H1 (cell line): ENCODE measurements around the gene MEF2B. TPM values are rescaled to one million over a fixed set of nuclear protein-coding genes. Genes with fewer than 3 reads are reported as not detected.

Experiments
- CTCF ChIA-PET: fragments of 300-600 bp; sonication (Branson Sonifier 250); formaldehyde crosslinking; loops from one replicate; lab custom pipeline; 2021; ENCODE audit not compliant: partially characterized antibody; lab: Charles Lee
- POLR2A ChIA-PET: fragments of 300-600 bp; sonication (Branson Sonifier 250); formaldehyde crosslinking; loops from one replicate; lab custom pipeline; 2021; ENCODE audit warnings: inconsistent platforms; ENCODE audit not compliant: partially characterized antibody; lab: Charles Lee
- DNase-seq, 2 experiments: peaks; one replicate each; pipeline versions ENCODE4 v3.0.0 to v3.0.0-alpha.2; 2010 to 2022; ENCODE audit warnings: low spot score in 2 of 2, low read depth in 1 of 2, mixed read lengths in 1 of 2
- FAIRE-seq: peaks from 2 replicates; lab custom pipeline; 2011; peaks lifted over from hg19 to GRCh38; lab: Jason Lieb, UNC
- H2AFZ ChIP-seq: 2 replicates; pipeline ENCODE4 v1.8.1; 2012; ENCODE audit warnings: low read length, inconsistent platforms
- H2AK5ac ChIP-seq: 2 replicates; pipeline ENCODE4 v1.6.1; 2013; ENCODE audit warnings: low read depth, low read length
- H2BK120ac ChIP-seq: replicated peaks from 2 replicates; pipeline ENCODE3; 2013; ENCODE audit warnings: low read depth, low read length, inconsistent platforms
- H2BK12ac ChIP-seq: 2 replicates; pipeline ENCODE4 v1.6.1; 2013; ENCODE audit warnings: low read depth, low read length
- H2BK15ac ChIP-seq: 2 replicates; pipeline ENCODE4 v1.6.1; 2013; ENCODE audit warnings: low read length
- H2BK20ac ChIP-seq: 2 replicates; pipeline ENCODE4 v1.6.1; 2013; ENCODE audit warnings: low read length
- H2BK5ac ChIP-seq: 2 replicates; pipeline ENCODE4 v1.6.1; 2013; ENCODE audit warnings: low read depth, low read length
- H3K14ac ChIP-seq: 2 replicates; pipeline ENCODE4 v1.6.1; 2013; ENCODE audit warnings: inconsistent platforms; ENCODE audit not compliant: insufficient read length
- H3K18ac ChIP-seq: 2 replicates; pipeline ENCODE4 v1.6.1; 2013; ENCODE audit warnings: low read length; ENCODE audit errors: extremely low read depth
- H3K23ac ChIP-seq: 2 replicates; pipeline ENCODE4 v1.6.1; 2013; ENCODE audit warnings: inconsistent platforms; ENCODE audit not compliant: insufficient read length
- H3K23me2 ChIP-seq: 2 replicates; pipeline ENCODE4 v1.6.1; 2013; ENCODE audit warnings: low read depth, low read length
- H3K27ac ChIP-seq: 2 replicates; pipeline ENCODE4 v1.6.1; 2011; ENCODE audit warnings: low read depth, low read length, inconsistent platforms
- H3K27me3 ChIP-seq, 4 experiments: replicated peaks in 1 of 4; 1 replicate in 1 of 4; 2 replicates in 3 of 4; pipeline versions ENCODE4 v1.6.1 to v1.8.1; 2011 to 2013; ENCODE audit warnings: low read length in 3 of 4, mild to moderate bottlenecking in 3 of 4, inconsistent platforms in 2 of 4, mixed read lengths in 2 of 4, moderate library complexity in 1 of 4; ENCODE audit not compliant: control insufficient read depth in 3 of 4, insufficient read depth in 3 of 4; ENCODE audit errors: extremely low read depth in 1 of 4
- H3K36me3 ChIP-seq, 4 experiments: 2 replicates each; pipeline versions ENCODE4 v1.6.1 to v1.8.1; 2011 to 2013; ENCODE audit warnings: mild to moderate bottlenecking in 4 of 4, low read length in 3 of 4, moderate library complexity in 2 of 4, control low read depth in 1 of 4, inconsistent platforms in 1 of 4; ENCODE audit not compliant: insufficient read depth in 4 of 4, control insufficient read depth in 2 of 4
- H3K4ac ChIP-seq: replicated peaks from 2 replicates; pipeline ENCODE3; 2013; ENCODE audit warnings: low read length, low read depth, mixed read lengths, inconsistent platforms; ENCODE audit not compliant: insufficient read length
- H3K4me1 ChIP-seq, 4 experiments: replicated peaks in 1 of 4; 1 replicate in 1 of 4; 2 replicates in 3 of 4; pipeline versions ENCODE4 v1.6.1 to v1.8.1; 2011 to 2013; ENCODE audit warnings: low read length in 3 of 4, inconsistent platforms in 2 of 4, mixed read lengths in 1 of 4; ENCODE audit not compliant: insufficient read depth in 4 of 4, control insufficient read depth in 3 of 4
- H3K4me2 ChIP-seq, 2 experiments: 2 replicates each; pipeline versions ENCODE4 v1.6.1 to v1.8.1; 2011 to 2013; ENCODE audit warnings: low read depth in 2 of 2, low read length in 2 of 2, control low read depth in 1 of 2, inconsistent platforms in 1 of 2, mild to moderate bottlenecking in 1 of 2; ENCODE audit not compliant: insufficient read depth in 1 of 2
- H3K4me3 ChIP-seq, 4 experiments: fragments of 200-600, 300-600 bp in 1 of 4; sonication (generic), shearing (Covaris generic), sonication (Bioruptor Twin) in 1 of 4; 2 replicates each; pipeline versions ENCODE4 v1.5.1 to v1.8.1; 2011 to 2016; ENCODE audit warnings: low read length in 4 of 4, low read depth in 3 of 4, control low read depth in 2 of 4, inconsistent platforms in 2 of 4, mild to moderate bottlenecking in 2 of 4, mixed read lengths in 1 of 4, moderate library complexity in 1 of 4; ENCODE audit not compliant: insufficient read depth in 2 of 4; ENCODE audit errors: extremely low read depth in 1 of 4
- H3K56ac ChIP-seq: replicated peaks from 2 replicates; pipeline ENCODE3; 2013; ENCODE audit warnings: low read depth, mild to moderate bottlenecking, mixed read lengths, low read length, inconsistent platforms; ENCODE audit not compliant: insufficient read length
- H3K79me1 ChIP-seq: 2 replicates; pipeline ENCODE4 v1.6.1; 2013; ENCODE audit warnings: low read depth, low read length, control low read depth
- H3K79me2 ChIP-seq, 2 experiments: 2 replicates each; pipeline versions ENCODE4 v1.6.1 to v1.8.1; 2012 to 2013; ENCODE audit warnings: low read length in 2 of 2, mild to moderate bottlenecking in 2 of 2, inconsistent platforms in 1 of 2; ENCODE audit not compliant: insufficient read depth in 2 of 2, control insufficient read depth in 1 of 2
- H3K9ac ChIP-seq, 4 experiments: replicated peaks in 1 of 4; 1 replicate in 1 of 4; 2 replicates in 3 of 4; pipeline versions ENCODE4 v1.6.1 to v1.8.1; 2011 to 2013; ENCODE audit warnings: low read depth in 3 of 4, low read length in 3 of 4, control low read depth in 2 of 4, mild to moderate bottlenecking in 2 of 4, moderate library complexity in 2 of 4, inconsistent platforms in 1 of 4; ENCODE audit errors: extremely low read depth in 1 of 4
- H3K9me3 ChIP-seq, 2 experiments: 2 replicates each; pipeline versions ENCODE4 v1.6.1 to v1.8.1; 2012 to 2013; ENCODE audit warnings: mild to moderate bottlenecking in 2 of 2, moderate library complexity in 2 of 2, control low read depth in 1 of 2, inconsistent platforms in 1 of 2, low read depth in 1 of 2, low read length in 1 of 2, mixed read lengths in 1 of 2; ENCODE audit not compliant: insufficient read depth in 2 of 2
- H4K20me1 ChIP-seq, 2 experiments: replicated peaks in 1 of 2; 2 replicates each; pipeline versions ENCODE3 to v1.8.1; 2011 to 2013; ENCODE audit warnings: inconsistent platforms in 2 of 2, low read length in 2 of 2, mild to moderate bottlenecking in 1 of 2; ENCODE audit not compliant: insufficient read depth in 2 of 2, control insufficient read depth in 1 of 2
- H4K5ac ChIP-seq: 2 replicates; pipeline ENCODE4 v1.6.1; 2013; ENCODE audit warnings: low read length, low read depth, mixed read lengths, inconsistent platforms; ENCODE audit not compliant: insufficient read length
- H4K8ac ChIP-seq: 2 replicates; pipeline ENCODE4 v1.8.0; 2013; ENCODE audit warnings: mild to moderate bottlenecking, moderate library complexity, low read length, inconsistent platforms; ENCODE audit not compliant: insufficient read depth; ENCODE audit errors: extremely low read depth
- H4K91ac ChIP-seq: replicated peaks from 2 replicates; pipeline ENCODE3; 2013; ENCODE audit warnings: low read length, mixed read lengths, inconsistent platforms; ENCODE audit not compliant: insufficient read length
- YY1 ChIP-seq: IDR thresholded peaks from 2 replicates; pipeline ENCODE4 v1.6.1; 2011; ENCODE audit warnings: low read depth, mild to moderate bottlenecking, low read length
- WGBS, 2 experiments: shearing (Covaris generic) in 1 of 2; methylation state at CpG; one replicate each; pipeline versions ENCODE4 v1.1.6 to v1.1.7; 2013 to 2015; ENCODE audit warnings: low lambda C conversion rate in 2 of 2, mixed read lengths in 2 of 2, inconsistent platforms in 1 of 2, low coverage in 1 of 2, missing lambda C conversion rate in 1 of 2; ENCODE audit not compliant: insufficient replicate concordance in 2 of 2, insufficient coverage in 1 of 2, insufficient read length in 1 of 2; ENCODE audit errors: extremely low coverage in 1 of 2, missing lambda C conversion rate in 1 of 2; 5-methylcytosine and 5-hydroxymethylcytosine counted together
- polyA plus RNA-seq, 7 experiments: library from polyadenylated mRNA; depleted of rRNA in 3 of 7; stranded (reverse) in 5 of 7; unstranded in 2 of 7; fragments of >200 nt in 5 of 7; fragments of 200-250 nt in 2 of 7; gene quantifications; 1 replicate in 5 of 7; 2 replicates in 1 of 7; 4 replicates in 1 of 7; pipeline versions ENCODE4 v1.2.1 to v1.2.3, GENCODE V29; 2011 to 2013; ENCODE audit warnings: missing spikeins in 2 of 7, mixed read lengths in 2 of 7
- total RNA-seq: library from RNA; stranded (reverse); fragmentation: NEBNext Ultra II Directional; extraction: Animal tissue kit (Norgen Biotek cat#: 25700); gene quantifications from 2 replicates; pipeline ENCODE4 v1.2.1, GENCODE V29; 2021

MEF2B gene
- total and polyA plus RNA-seq, 2 of the 8 experiments (the other 6 are each of a cell fraction or from before 2014, with no cell fraction given) = 2.8 to 3.7 TPM

GRCh38 chr19:19193926-19194325 is 23.9 kb upstream of the MEF2B start:
- no peak overlapping the region for H3K4me3 ChIP-seq
- no peak for TF ChIP-seq YY1

More at GRCh38 chr19:19193926-19194325, 23.9 kb upstream of the MEF2B start:
- Histone ChIP-seq H3K4me1 (no peaks in the 10 kb centered on the region), H3K4ac (no peak overlapping the region), H2BK15ac (no peak overlapping the region), H2BK120ac (no peak overlapping the region), H3K23me2 (peaks cover 3% of the 10 kb centered on the region; the same call in 1 of the 2 replicates), H3K79me2 (peaks cover 0 to 18% of the 10 kb centered on the region in 2 experiments; a peak in 2 of 4 replicates), H3K18ac (no peak overlapping the region), H3K9me3 (no peaks in the 10 kb centered on the region), H3K4me2 (peak overlapping the region in 1 of 2 experiments; percentile 13; a peak in 1 of 4 replicates), H3K27me3 (no peaks in the 10 kb centered on the region), H3K27ac (no peak overlapping the region), H4K8ac (no peak overlapping the region), H2BK20ac (no peak overlapping the region), H3K79me1 (peaks cover 4% of the 10 kb centered on the region), H3K36me3 (peaks cover 2 to 15% (median 5%) of the 10 kb centered on the region in 4 experiments; a peak in 4 of 8 replicates), H3K9ac (no peak overlapping the region), H3K14ac (no peak overlapping the region), H3K56ac (no peak overlapping the region), H2AK5ac (no peak overlapping the region), H2AFZ (no peak overlapping the region), H2BK5ac (no peak overlapping the region), H2BK12ac (no peak overlapping the region), H4K91ac (no peak overlapping the region), H4K5ac (no peak overlapping the region), H4K20me1 (peaks cover 0 to 8% of the 10 kb centered on the region in 2 experiments), H3K23ac (no peak overlapping the region)
- FAIRE-seq (no peak), DNase-seq (no peak)
- CTCF ChIA-PET = interaction anchor here (1.1 to 1.5 kb wide), 3 partner anchors 9 to 67 kb away, joined by 3 to 4 read pairs (median 4); partner anchors contain the start of gene NR2C2AP
- WGBS, 2 experiments = 85% methylated on average over 5 of the region's 5 CpGs; no CpG with 5 or more reads in 1 of the 2 experiments
- POLR2A ChIA-PET = interaction anchor here (0.6 to 4.5 kb wide), 5 partner anchors 10 to 232 kb away, joined by 3 to 37 read pairs (median 3); partner anchors contain the start of gene NR2C2AP
